ENCODE results near the gene CEBPG.

Gene CEBPG

GRCh38 chr19:33422369-33423180, 49.1 kb downstream of the CEBPG start:
- no peaks in the 10 kb centered on the region for H3K36me3 ChIP-seq (ENCODE audit: insufficient read depth, low read length)
- no peaks in the 10 kb centered on the region for H3K27me3 ChIP-seq (ENCODE audit: control insufficient read depth, insufficient read depth, low read length)
- no peaks in the 10 kb centered on the region for H3K9me3 ChIP-seq (replicated peaks; ENCODE audit: low read length)
- no peak overlapping the region for H3K4me2 ChIP-seq (ENCODE audit: low read length)
- H3K9ac ChIP-seq (ENCODE audit: low read depth, low read length) = no peak overlapping the region
- H3K4me3 ChIP-seq (ENCODE audit: low read length) = no peak overlapping the region
- H3K4me1 ChIP-seq (ENCODE audit: control insufficient read depth, insufficient read depth, low read length) = no peaks in the 10 kb centered on the region

GRCh38 chr19:33424181-33424580, 50.7 kb downstream of the CEBPG start:
- H3K36me3 ChIP-seq (ENCODE audit: insufficient read depth, low read length) = no peaks in the 10 kb centered on the region
- no peak overlapping the region for H3K4me3 ChIP-seq (ENCODE audit: low read length)
- H3K27me3 ChIP-seq (ENCODE audit: control insufficient read depth, insufficient read depth, low read length) = no peaks in the 10 kb centered on the region
- H3K9me3 ChIP-seq (replicated peaks; ENCODE audit: low read length) = no peaks in the 10 kb centered on the region
- H3K4me1 ChIP-seq (ENCODE audit: control insufficient read depth, insufficient read depth, low read length) = no peaks in the 10 kb centered on the region
- H3K4me2 ChIP-seq (ENCODE audit: low read length) = no peak overlapping the region
- H3K9ac ChIP-seq (ENCODE audit: low read depth, low read length) = no peak overlapping the region

DNA sequence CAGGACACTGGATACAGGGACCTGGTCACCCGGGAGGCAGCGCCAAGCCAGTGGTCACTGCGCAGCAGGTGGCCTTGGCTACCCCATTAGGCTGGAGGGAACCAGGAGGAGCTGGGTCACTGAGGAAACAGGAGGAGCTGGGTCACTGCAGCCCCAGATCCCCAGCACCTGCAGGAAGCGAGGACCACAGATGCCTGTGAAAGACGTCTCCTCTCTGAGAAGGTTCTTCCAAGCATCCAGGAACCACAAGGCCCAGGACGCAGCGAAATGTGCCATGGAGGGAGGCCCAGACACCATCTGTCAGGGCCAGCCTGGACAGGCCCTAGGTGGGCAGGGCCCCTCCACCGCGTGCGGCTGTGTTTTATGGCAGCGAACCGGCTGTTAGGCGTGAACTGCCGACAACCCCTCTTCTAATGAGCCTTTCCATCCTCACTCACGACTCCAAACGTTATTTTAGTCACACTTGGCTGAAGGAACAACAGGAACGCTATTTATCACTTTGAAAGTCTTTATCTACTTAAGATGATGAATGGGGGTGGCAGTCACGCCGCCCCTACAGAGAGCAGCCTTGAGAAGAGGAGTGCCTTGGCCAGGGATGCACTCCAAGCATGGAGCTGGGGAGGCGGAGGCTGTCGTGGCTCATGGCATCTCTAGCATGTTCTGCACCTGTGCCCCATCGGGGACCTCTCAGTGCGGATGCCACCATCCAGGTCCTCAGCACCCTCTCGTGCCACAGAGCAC, 53.3 kb downstream of the CEBPG start:
- Histone ChIP-seq H3K4me2 (ENCODE audit: low read length) (no peak overlapping the region), H3K4me1 (ENCODE audit: control insufficient read depth, insufficient read depth, low read length) (no peaks in the 10 kb centered on the region), H3K27me3 (ENCODE audit: control insufficient read depth, insufficient read depth, low read length) (no peaks in the 10 kb centered on the region), H3K36me3 (ENCODE audit: insufficient read depth, low read length) (no peaks in the 10 kb centered on the region), H3K9me3 (replicated peaks; ENCODE audit: low read length) (no peaks in the 10 kb centered on the region), H3K4me3 (ENCODE audit: low read length) (no peak overlapping the region), H3K9ac (ENCODE audit: low read depth, low read length) (no peak overlapping the region)

- Histone ChIP-seq H3K4me2 (ENCODE audit: low read length) (no peak overlapping the region), H3K4me3 (ENCODE audit: low read length) (no peak overlapping the region), H3K9ac (ENCODE audit: low read depth, low read length) (no peak overlapping the region), H3K36me3 (ENCODE audit: insufficient read depth, low read length) (no peaks in the 10 kb centered on the region), H3K4me1 (ENCODE audit: control insufficient read depth, insufficient read depth, low read length) (no peaks in the 10 kb centered on the region), H3K9me3 (replicated peaks; ENCODE audit: low read length) (no peaks in the 10 kb centered on the region), H3K27me3 (ENCODE audit: control insufficient read depth, insufficient read depth, low read length) (no peaks in the 10 kb centered on the region)
These were observed 54.5 kb downstream of the CEBPG start for GRCh38 chr19:33427801-33428626.

- no peaks in the 10 kb centered on the region for H3K9me3 ChIP-seq (replicated peaks; ENCODE audit: low read length)
- H3K9ac ChIP-seq (ENCODE audit: low read depth, low read length) = no peak overlapping the region
- H3K4me2 ChIP-seq (ENCODE audit: low read length) = no peak overlapping the region
- no peaks in the 10 kb centered on the region for H3K36me3 ChIP-seq (ENCODE audit: insufficient read depth, low read length)
- no peaks in the 10 kb centered on the region for H3K27me3 ChIP-seq (ENCODE audit: control insufficient read depth, insufficient read depth, low read length)
- H3K4me3 ChIP-seq (ENCODE audit: low read length) = no peak overlapping the region
- no peaks in the 10 kb centered on the region for H3K4me1 ChIP-seq (ENCODE audit: control insufficient read depth, insufficient read depth, low read length)
These were observed 55.2 kb downstream of the CEBPG start for GRCh38 chr19:33428627-33429125.

GRCh38 chr19:33429891-33430673, 56.6 kb downstream of the CEBPG start:
- Histone ChIP-seq H3K9ac (ENCODE audit: low read depth, low read length) (no peak overlapping the region), H3K9me3 (replicated peaks; ENCODE audit: low read length) (no peaks in the 10 kb centered on the region), H3K4me1 (ENCODE audit: control insufficient read depth, insufficient read depth, low read length) (peaks cover 2% of the 10 kb centered on the region), H3K27me3 (ENCODE audit: control insufficient read depth, insufficient read depth, low read length) (no peaks in the 10 kb centered on the region), H3K4me3 (ENCODE audit: low read length) (no peak overlapping the region), H3K4me2 (ENCODE audit: low read length) (no peak overlapping the region), H3K36me3 (ENCODE audit: insufficient read depth, low read length) (no peaks in the 10 kb centered on the region)

- no peak overlapping the region for H3K9ac ChIP-seq (ENCODE audit: low read depth, low read length)
- H3K36me3 ChIP-seq (ENCODE audit: insufficient read depth, low read length) = no peaks in the 10 kb centered on the region
- H3K4me3 ChIP-seq (ENCODE audit: low read length) = no peak overlapping the region
- H3K4me2 ChIP-seq (ENCODE audit: low read length) = no peak overlapping the region
- H3K4me1 ChIP-seq (ENCODE audit: control insufficient read depth, insufficient read depth, low read length) = peaks cover 3% of the 10 kb centered on the region
- H3K27me3 ChIP-seq (ENCODE audit: control insufficient read depth, insufficient read depth, low read length) = no peaks in the 10 kb centered on the region
- H3K9me3 ChIP-seq (replicated peaks; ENCODE audit: low read length) = no peaks in the 10 kb centered on the region
These were observed 57.3 kb downstream of the CEBPG start for GRCh38 chr19:33430674-33431277.

DNA sequence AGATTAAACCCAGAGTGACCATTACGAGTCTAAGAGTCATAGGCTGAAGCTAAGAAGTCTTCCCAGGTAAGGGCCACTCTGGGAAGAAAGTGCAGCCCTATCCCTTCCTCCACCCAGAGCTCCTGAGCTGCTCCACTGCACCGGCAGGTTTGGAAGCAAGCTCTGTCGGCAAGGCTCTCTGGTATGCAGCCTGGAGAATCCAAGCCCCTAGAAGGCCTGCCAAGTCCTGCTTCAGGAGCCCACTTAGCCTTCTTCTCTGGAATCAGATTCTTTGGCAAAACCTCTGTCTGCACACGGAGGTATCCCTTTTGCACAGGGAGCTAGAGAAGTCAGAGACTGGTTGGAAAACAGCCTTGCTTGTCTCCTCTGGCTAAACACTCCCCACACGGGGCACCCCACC, 58.5 kb downstream of the CEBPG start:
- Histone ChIP-seq H3K4me1 (ENCODE audit: control insufficient read depth, insufficient read depth, low read length) (peaks cover 3% of the 10 kb centered on the region), H3K9me3 (replicated peaks; ENCODE audit: low read length) (no peaks in the 10 kb centered on the region), H3K9ac (ENCODE audit: low read depth, low read length) (no peak overlapping the region), H3K4me2 (ENCODE audit: low read length) (no peak overlapping the region), H3K27me3 (ENCODE audit: control insufficient read depth, insufficient read depth, low read length) (no peaks in the 10 kb centered on the region), H3K4me3 (ENCODE audit: low read length) (no peak overlapping the region), H3K36me3 (ENCODE audit: insufficient read depth, low read length) (no peaks in the 10 kb centered on the region)

All from skeletal muscle satellite cell (primary cell).